H9 (cell line): ENCODE data around the gene CDS2. TPM values are rescaled to one million over a fixed set of nuclear protein-coding genes. Genes with fewer than 3 reads are reported as not detected.

Experiments used
- DNase-seq: peaks from one replicate; pipeline ENCODE4 v3.0.0-alpha.2; 2017
- H2AFZ ChIP-seq: one replicate; pipeline ENCODE4 v1.6.1; 2013; ENCODE audit warnings: mild to moderate bottlenecking, low read length, control low read depth, moderate library complexity
- H2AK5ac ChIP-seq: 2 replicates; pipeline ENCODE4 v1.6.1; 2013; ENCODE audit warnings: low read length, control low read depth, mixed read lengths; ENCODE audit not compliant: insufficient read length
- H2BK120ac ChIP-seq: one replicate; pipeline ENCODE4 v1.6.1; 2013; ENCODE audit warnings: low read depth, mild to moderate bottlenecking, low read length, control low read depth, inconsistent platforms; ENCODE audit not compliant: poor library complexity, severe bottlenecking
- H2BK12ac ChIP-seq: 2 replicates; pipeline ENCODE4 v1.6.1; 2013; ENCODE audit warnings: low read length, control low read depth, mixed read lengths, low read depth; ENCODE audit not compliant: insufficient read length
- H2BK15ac ChIP-seq: 2 replicates; pipeline ENCODE4 v1.6.1; 2013; ENCODE audit warnings: low read depth, low read length, control low read depth
- H2BK20ac ChIP-seq: one replicate; pipeline ENCODE4 v1.6.1; 2013; ENCODE audit warnings: low read depth, mild to moderate bottlenecking, low read length, control low read depth, inconsistent platforms; ENCODE audit not compliant: poor library complexity, severe bottlenecking
- H2BK5ac ChIP-seq: 2 replicates; pipeline ENCODE4 v1.6.1; 2013; ENCODE audit warnings: low read length, control low read depth, mixed read lengths; ENCODE audit not compliant: insufficient read length
- H3K14ac ChIP-seq: 2 replicates; pipeline ENCODE4 v1.6.1; 2013; ENCODE audit warnings: low read length, control low read depth; ENCODE audit not compliant: insufficient read depth
- H3K18ac ChIP-seq: 2 replicates; pipeline ENCODE4 v1.6.1; 2013; ENCODE audit warnings: low read depth, mild to moderate bottlenecking, mixed read lengths, low read length, control low read depth; ENCODE audit not compliant: insufficient read length
- H3K23ac ChIP-seq: 2 replicates; pipeline ENCODE4 v1.6.1; 2013; ENCODE audit warnings: low read length, control low read depth, mixed read lengths, low read depth; ENCODE audit not compliant: insufficient read length
- H3K23me2 ChIP-seq: 2 replicates; pipeline ENCODE4 v1.6.1; 2013; ENCODE audit warnings: low read depth, mild to moderate bottlenecking, mixed read lengths, low read length, control low read depth; ENCODE audit not compliant: insufficient read length, poor library complexity, severe bottlenecking
- H3K27ac ChIP-seq: 2 replicates; pipeline ENCODE4 v1.5.1; 2013; ENCODE audit warnings: low read length, control low read depth, mixed read lengths, low read depth; ENCODE audit not compliant: insufficient read length
- H3K27me3 ChIP-seq: 2 replicates; pipeline ENCODE4 v1.6.1; 2013; ENCODE audit warnings: low read length, control low read depth, inconsistent platforms; ENCODE audit not compliant: insufficient read depth
- H3K4ac ChIP-seq: 2 replicates; pipeline ENCODE4 v1.6.1; 2013; ENCODE audit warnings: low read depth, mild to moderate bottlenecking, control low read depth, inconsistent platforms, low read length, moderate library complexity
- H3K4me1 ChIP-seq: 2 replicates; pipeline ENCODE4 v1.6.1; 2013; ENCODE audit warnings: low read length, control low read depth, inconsistent platforms; ENCODE audit not compliant: insufficient read depth
- H3K4me2 ChIP-seq: 2 replicates; pipeline ENCODE4 v1.6.1; 2013; ENCODE audit warnings: low read length, control low read depth, mixed read lengths; ENCODE audit not compliant: insufficient read length, insufficient read depth
- H3K56ac ChIP-seq: 2 replicates; pipeline ENCODE4 v1.6.1; 2013; ENCODE audit warnings: low read depth, mild to moderate bottlenecking, mixed read lengths, low read length, control low read depth; ENCODE audit not compliant: insufficient read length
- H3K79me1 ChIP-seq: 2 replicates; pipeline ENCODE4 v1.6.1; 2013; ENCODE audit warnings: low read depth, mild to moderate bottlenecking, moderate library complexity, low read length, control low read depth, inconsistent platforms; ENCODE audit not compliant: insufficient read depth, poor library complexity, severe bottlenecking
- H3K79me2 ChIP-seq: 2 replicates; pipeline ENCODE4 v1.6.1; 2013; ENCODE audit warnings: low read length, control low read depth, inconsistent platforms; ENCODE audit not compliant: insufficient read depth
- H3K9ac ChIP-seq: 2 replicates; pipeline ENCODE4 v1.6.1; 2013; ENCODE audit warnings: low read length, control low read depth, mixed read lengths; ENCODE audit not compliant: insufficient read length; ENCODE audit errors: extremely low read depth
- H3K9me3 ChIP-seq: one replicate; pipeline ENCODE4 v1.6.1; 2013; ENCODE audit warnings: low read depth, low read length, inconsistent platforms; ENCODE audit not compliant: control insufficient read depth
- H3T11ph ChIP-seq: one replicate; pipeline ENCODE4 v1.6.1; 2013; ENCODE audit warnings: mild to moderate bottlenecking, low read length, control low read depth, inconsistent platforms
- H4K20me1 ChIP-seq: one replicate; pipeline ENCODE4 v1.6.1; 2013; ENCODE audit not compliant: control insufficient read depth, insufficient read length, insufficient read depth
- H4K5ac ChIP-seq: 2 replicates; pipeline ENCODE4 v1.6.1; 2013; ENCODE audit warnings: low read depth, mild to moderate bottlenecking, mixed read lengths, low read length, control low read depth; ENCODE audit not compliant: insufficient read length
- H4K8ac ChIP-seq: replicated peaks from 2 replicates; pipeline ENCODE4 v1.6.1; 2013; ENCODE audit warnings: low read length, control low read depth, mixed read lengths, low read depth; ENCODE audit not compliant: insufficient read length
- H4K91ac ChIP-seq: 2 replicates; pipeline ENCODE4 v1.6.1; 2013; ENCODE audit warnings: low read depth, mild to moderate bottlenecking, moderate library complexity, mixed read lengths, low read length, control low read depth; ENCODE audit not compliant: insufficient read length
- H3K27ac Mint-ChIP-seq, 3 experiments: 2 replicates in 2 of 3; 3 replicates in 1 of 3; pipeline ENCODE4 v1.8.0; 2020 to 2021; ENCODE audit warnings: mixed read lengths in 3 of 3, mild to moderate bottlenecking in 1 of 3, moderate library complexity in 1 of 3
- H3K27me3 Mint-ChIP-seq: 2 replicates; pipeline ENCODE4 v1.8.0; 2021; ENCODE audit warnings: low read depth, mild to moderate bottlenecking, moderate library complexity, mixed read lengths
- H3K36me3 Mint-ChIP-seq, 3 experiments: 2 replicates in 2 of 3; 3 replicates in 1 of 3; pipeline ENCODE4 v1.8.0; 2020 to 2021; ENCODE audit warnings: low read depth in 3 of 3, mixed read lengths in 3 of 3; ENCODE audit not compliant: insufficient read depth in 1 of 3
- H3K4me1 Mint-ChIP-seq, 2 experiments: 2 replicates each; pipeline ENCODE4 v1.8.0; 2020; ENCODE audit warnings: mixed read lengths in 2 of 2
- H3K4me3 Mint-ChIP-seq, 2 experiments: 2 replicates in 1 of 2; 3 replicates in 1 of 2; pipeline ENCODE4 v1.8.0; 2020 to 2021; ENCODE audit warnings: mild to moderate bottlenecking in 2 of 2, mixed read lengths in 2 of 2, moderate library complexity in 1 of 2
- H3K9me3 Mint-ChIP-seq, 2 experiments: 2 replicates in 1 of 2; 3 replicates in 1 of 2; pipeline ENCODE4 v1.8.0; 2020; ENCODE audit warnings: mild to moderate bottlenecking in 2 of 2, mixed read lengths in 2 of 2, moderate library complexity in 1 of 2
- CTCF ChIP-seq: fragments of 200-600 bp; sonication (generic); conservative IDR thresholded peaks from 3 replicates; pipeline ENCODE4 v1.8.0; 2021; ENCODE audit warnings: antibody characterized with exemption, mild to moderate bottlenecking
- WGBS: extraction: QIAGEN DNeasy Blood & Tissue Kit; methylation state at CpG from one replicate; pipeline ENCODE4 v1.1.7; 2013; ENCODE audit warnings: missing lambda C conversion rate, low lambda C conversion rate, mixed read lengths; ENCODE audit not compliant: insufficient read length; ENCODE audit errors: extremely low coverage; 5-methylcytosine and 5-hydroxymethylcytosine counted together
- total RNA-seq: library from RNA; stranded (reverse); gene quantifications from 2 replicates; pipeline ENCODE4 v1.2.1, GENCODE V29; 2021

CDS2 gene
- total RNA-seq, 1 experiment from 2014 or later, result 63.2 TPM

GRCh38 chr20:5222919-5223634 is 96.3 kb downstream of the CDS2 start:
- no peak overlapping the region for H2AK5ac ChIP-seq
- H3K23ac ChIP-seq, result no peak overlapping the region
- Mint-ChIP-seq H3K27me3 (0 out of 2 replicates have a peak, but pooled peaks cover 1% of the 10 kb centered on the region), H3K27ac (no peak overlapping the region), H3K4me1 (peaks cover 7 to 11% of the 10 kb centered on the region in 2 experiments), H3K36me3 (peaks cover 0 to 5% (median 0%) of the 10 kb centered on the region in 3 experiments; a peak in 1 of 7 replicates), H3K9me3 (no peaks in the 10 kb centered on the region), H3K4me3 (no peak overlapping the region)
- H3K23me2 ChIP-seq, result no peaks in the 10 kb centered on the region
- DNase-seq, result peak; percentile 57
- H3K14ac ChIP-seq, result no peak overlapping the region
- no peak overlapping the region for H3K4ac ChIP-seq
- H2BK5ac ChIP-seq, result no peak overlapping the region
- no peak overlapping the region for H4K8ac ChIP-seq
- H3K9ac ChIP-seq, result no peak overlapping the region
- H3K27ac ChIP-seq, result no peak overlapping the region
- H4K20me1 ChIP-seq, result no peaks in the 10 kb centered on the region
- no peak overlapping the region for H3K4me2 ChIP-seq
- H2AFZ ChIP-seq, result no peak overlapping the region
- no peaks in the 10 kb centered on the region for H3K27me3 ChIP-seq
- no peak overlapping the region for H4K91ac ChIP-seq
- H2BK15ac ChIP-seq, result no peak overlapping the region
- no peak overlapping the region for H3K18ac ChIP-seq
- H4K5ac ChIP-seq, result no peak overlapping the region
- H3K4me1 ChIP-seq, result no peaks in the 10 kb centered on the region
- no peak overlapping the region for H2BK120ac ChIP-seq
- no peak overlapping the region for H3T11ph ChIP-seq
- no peak overlapping the region for H3K56ac ChIP-seq
- no peaks in the 10 kb centered on the region for H3K9me3 ChIP-seq
- no peaks in the 10 kb centered on the region for H3K79me1 ChIP-seq
- no peak overlapping the region for H2BK20ac ChIP-seq
- no peaks in the 10 kb centered on the region for H3K79me2 ChIP-seq
- no CpG with 5 or more reads among the region's 11 CpGs for WGBS
- peak; percentile 96 for TF ChIP-seq CTCF
- no peak overlapping the region for H2BK12ac ChIP-seq
